RWPE2 (cell line): Measurements from ENCODE around the gene EIF4EBP3.
"Not testable (repeated sequence)": the region's sequence is repeated elsewhere in the genome, so short reads cannot be mapped to it uniquely, and the experiment has no call there.

Experiments used
- ATAC-seq: fragments of 200-7000 bp; cut with Tn5 transposase; 3 replicates; pipeline ENCODE4 v1.9.1; 2021; ENCODE audit warnings: low read depth
- DNase-seq: peaks from one replicate; pipeline ENCODE4 v3.0.0-alpha.2; 2020; ENCODE audit warnings: low spot score
- H3K27ac ChIP-seq: fragments of 450-650 bp; 2 replicates; pipeline ENCODE4 v1.5.1; 2017; ENCODE audit warnings: mild to moderate bottlenecking; ENCODE audit not compliant: poor library complexity, severe bottlenecking
- H3K27me3 ChIP-seq: fragments of 250-450 bp; sonication (Bioruptor Pico); 2 replicates; pipeline ENCODE4 v1.5.1; 2021; ENCODE audit warnings: mild to moderate bottlenecking, moderate library complexity; ENCODE audit not compliant: insufficient read depth, poor library complexity, severe bottlenecking
- H3K36me3 ChIP-seq: fragments of 250-450 bp; sonication (Bioruptor Pico); 2 replicates; pipeline ENCODE4 v1.5.1; 2020; ENCODE audit warnings: low read depth, mild to moderate bottlenecking, moderate library complexity
- H3K4me1 ChIP-seq: fragments of 250-450 bp; sonication (Bioruptor Pico); 2 replicates; pipeline ENCODE4 v1.5.1; 2021; ENCODE audit warnings: mild to moderate bottlenecking, moderate library complexity; ENCODE audit not compliant: insufficient read depth, poor library complexity, severe bottlenecking
- H3K4me3 ChIP-seq: fragments of 250-450 bp; sonication (Bioruptor Pico); 2 replicates; pipeline ENCODE4 v1.5.1; 2021; ENCODE audit warnings: mild to moderate bottlenecking, moderate library complexity; ENCODE audit not compliant: severe bottlenecking
- H3K9me3 ChIP-seq: fragments of 250-450 bp; sonication (Bioruptor Pico); 2 replicates; pipeline ENCODE4 v1.5.1; 2021; ENCODE audit warnings: mild to moderate bottlenecking, moderate library complexity; ENCODE audit not compliant: severe bottlenecking
- TF ChIP-seq, protein P1 (sequence below): fragments of 450-650 bp; IDR thresholded peaks from one replicate; pipeline ENCODE4 v1.5.1; 2017; ENCODE audit warnings: mild to moderate bottlenecking, moderate library complexity; ENCODE audit not compliant: poor library complexity, severe bottlenecking

The EIF4EBP3 gene

GRCh38 chr5:140576776-140577201 lies 29.3 kb downstream of the EIF4EBP3 start:
- no peak overlapping the region for H3K4me3 ChIP-seq
- peak; percentile 48; the same call in 1 of the 3 replicates for ATAC-seq
- no peak for DNase-seq
- no peaks in the 10 kb centered on the region for H3K9me3 ChIP-seq
- H3K27me3 ChIP-seq, result no peaks in the 10 kb centered on the region
- no peaks in the 10 kb centered on the region for H3K36me3 ChIP-seq
- H3K4me1 ChIP-seq, result no peaks in the 10 kb centered on the region
- no peak overlapping the region for H3K27ac ChIP-seq
- TF ChIP-seq, protein P1, sequence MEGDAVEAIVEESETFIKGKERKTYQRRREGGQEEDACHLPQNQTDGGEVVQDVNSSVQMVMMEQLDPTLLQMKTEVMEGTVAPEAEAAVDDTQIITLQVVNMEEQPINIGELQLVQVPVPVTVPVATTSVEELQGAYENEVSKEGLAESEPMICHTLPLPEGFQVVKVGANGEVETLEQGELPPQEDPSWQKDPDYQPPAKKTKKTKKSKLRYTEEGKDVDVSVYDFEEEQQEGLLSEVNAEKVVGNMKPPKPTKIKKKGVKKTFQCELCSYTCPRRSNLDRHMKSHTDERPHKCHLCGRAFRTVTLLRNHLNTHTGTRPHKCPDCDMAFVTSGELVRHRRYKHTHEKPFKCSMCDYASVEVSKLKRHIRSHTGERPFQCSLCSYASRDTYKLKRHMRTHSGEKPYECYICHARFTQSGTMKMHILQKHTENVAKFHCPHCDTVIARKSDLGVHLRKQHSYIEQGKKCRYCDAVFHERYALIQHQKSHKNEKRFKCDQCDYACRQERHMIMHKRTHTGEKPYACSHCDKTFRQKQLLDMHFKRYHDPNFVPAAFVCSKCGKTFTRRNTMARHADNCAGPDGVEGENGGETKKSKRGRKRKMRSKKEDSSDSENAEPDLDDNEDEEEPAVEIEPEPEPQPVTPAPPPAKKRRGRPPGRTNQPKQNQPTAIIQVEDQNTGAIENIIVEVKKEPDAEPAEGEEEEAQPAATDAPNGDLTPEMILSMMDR, result no peak

DNA sequence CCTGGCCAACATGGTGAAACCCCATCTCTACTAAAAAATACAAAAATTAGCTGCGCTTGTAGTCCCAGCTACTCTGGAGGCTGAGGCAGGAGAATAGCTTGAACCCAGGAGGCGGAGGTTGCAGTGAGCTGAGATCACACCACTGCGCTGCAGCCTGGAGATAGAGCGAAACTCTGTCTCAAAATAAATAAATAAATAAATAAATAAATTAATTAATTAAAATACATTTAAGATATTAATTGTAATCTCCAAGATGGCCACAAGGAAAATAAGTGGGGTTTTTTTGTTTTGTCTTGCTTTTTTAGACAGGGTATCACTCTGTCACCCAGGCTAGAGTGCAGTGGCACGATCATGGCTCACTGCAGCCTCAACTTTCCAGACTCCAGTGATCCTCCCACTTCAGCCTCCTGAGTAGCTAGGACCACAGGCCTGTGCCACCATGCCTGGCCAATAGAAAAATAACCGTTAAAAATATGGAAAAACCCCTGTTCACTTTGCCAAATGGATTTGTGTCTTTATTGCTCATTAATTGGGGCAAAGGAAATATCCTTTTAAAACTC lies 31.8 kb downstream of the EIF4EBP3 start:
- H3K27me3 ChIP-seq, ATAC-seq, H3K4me3 ChIP-seq, DNase-seq, H3K27ac ChIP-seq, H3K4me1 ChIP-seq, H3K9me3 ChIP-seq, H3K36me3 ChIP-seq: not testable (repeated sequence)

DNA sequence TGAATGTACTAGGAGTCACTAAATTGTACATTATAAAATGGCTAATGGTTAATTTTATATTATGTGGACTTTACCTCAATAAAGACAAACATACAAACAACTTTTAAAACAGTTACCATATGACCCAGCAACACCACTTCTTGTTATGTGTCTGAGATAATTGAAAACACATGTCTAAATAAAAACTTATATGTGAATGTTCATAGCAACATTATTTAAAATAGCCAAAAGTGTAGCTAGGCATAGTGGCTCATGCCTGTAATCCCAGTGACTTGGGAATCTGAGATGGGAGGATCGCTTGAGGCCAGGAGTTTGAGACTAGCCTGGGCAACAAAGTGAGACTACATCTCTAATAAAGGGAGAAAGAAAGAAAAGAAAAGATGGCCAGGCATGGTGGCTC lies 40.0 kb downstream of the EIF4EBP3 start:
- no peaks in the 10 kb centered on the region for H3K36me3 ChIP-seq
- no peaks in the 10 kb centered on the region for H3K9me3 ChIP-seq
- peaks cover 11% of the 10 kb centered on the region for H3K4me1 ChIP-seq
- no peaks in the 10 kb centered on the region for H3K27me3 ChIP-seq
- H3K27ac ChIP-seq, result no peak overlapping the region
- DNase-seq, result no peak
- H3K4me3 ChIP-seq, result no peak overlapping the region
- TF ChIP-seq, protein P1, result no peak
- ATAC-seq, result no peak

DNA sequence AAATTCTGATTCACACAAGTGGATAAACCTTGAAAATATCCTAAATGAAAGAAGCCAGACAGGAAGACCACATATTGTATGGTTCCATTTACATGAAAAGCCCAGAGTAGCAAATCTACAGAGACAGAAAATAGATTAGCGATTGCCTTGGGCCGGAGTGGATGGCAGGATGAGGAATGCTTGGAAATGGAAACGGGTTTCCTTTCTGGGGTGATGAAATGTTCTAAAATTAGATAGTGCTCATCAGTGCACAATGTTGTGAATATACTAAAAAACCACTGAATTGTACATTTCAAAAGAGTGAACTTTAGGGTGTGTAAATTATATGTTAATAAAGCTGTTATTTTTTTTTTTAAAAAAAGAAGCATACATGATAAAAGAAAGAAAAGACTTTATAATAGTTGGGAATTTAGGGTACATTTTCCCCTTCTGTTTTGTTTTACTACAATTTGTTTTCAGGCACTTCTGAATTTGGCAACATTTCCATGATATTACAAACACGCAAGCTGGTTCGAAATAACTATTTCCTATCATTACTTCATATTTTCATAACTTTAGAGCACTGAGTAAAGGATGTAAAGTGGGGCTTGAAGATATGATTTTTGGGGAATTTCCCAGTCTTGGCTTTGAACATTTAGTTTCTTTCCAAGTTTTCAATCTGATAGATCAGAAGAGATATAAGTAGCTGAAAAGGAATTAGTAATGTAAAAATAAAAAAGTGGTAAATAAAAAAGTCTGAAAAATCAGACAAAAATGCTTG lies 41.0 kb downstream of the EIF4EBP3 start:
- no peaks in the 10 kb centered on the region for H3K27me3 ChIP-seq
- H3K4me3 ChIP-seq, result no peak overlapping the region
- H3K4me1 ChIP-seq, result peaks cover 16% of the 10 kb centered on the region
- TF ChIP-seq, protein P1, result no peak
- ATAC-seq (no peak), DNase-seq (no peak)
- no peaks in the 10 kb centered on the region for H3K9me3 ChIP-seq
- no peak overlapping the region for H3K27ac ChIP-seq
- no peaks in the 10 kb centered on the region for H3K36me3 ChIP-seq

DNA sequence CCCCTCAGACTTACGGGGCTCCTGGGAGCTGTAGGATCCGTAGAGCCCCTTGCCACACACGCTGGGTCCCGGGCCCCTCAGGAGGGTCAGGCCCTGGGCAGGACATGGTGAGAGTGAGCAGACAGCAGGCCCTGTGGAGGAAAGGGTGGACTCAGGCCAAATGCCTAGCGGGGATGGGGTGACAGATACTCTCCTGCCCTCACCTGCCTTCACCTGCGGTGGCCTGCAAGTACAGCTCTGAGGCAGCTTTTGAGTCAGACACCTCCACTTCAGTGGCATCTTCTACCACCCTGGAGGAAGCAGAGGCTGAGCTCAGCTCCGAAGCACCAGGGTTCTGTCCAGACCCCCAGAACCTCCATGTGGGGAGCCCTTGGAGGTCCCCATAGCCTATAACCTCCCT lies 43.4 kb downstream of the EIF4EBP3 start:
- ATAC-seq (no peak), DNase-seq (no peak)
- no peaks in the 10 kb centered on the region for H3K9me3 ChIP-seq
- H3K27me3 ChIP-seq, result no peaks in the 10 kb centered on the region
- H3K4me1 ChIP-seq, result peaks cover 16% of the 10 kb centered on the region
- H3K4me3 ChIP-seq, result no peak overlapping the region
- H3K36me3 ChIP-seq, result no peaks in the 10 kb centered on the region
- H3K27ac ChIP-seq, result no peak overlapping the region
- TF ChIP-seq, protein P1, result no peak
